IMR-90 (cell line): Measurements from ENCODE around the gene TMEM63C. TPM values are rescaled to one million over a fixed set of nuclear protein-coding genes. Genes with fewer than 3 reads are reported as not detected.

ENCODE experiments used
- ATAC-seq: fragments of 200-7000 bp; cut with Tn5 transposase; 2 replicates; pipeline ENCODE4 v1.9.1; 2020; ENCODE audit warnings: low read depth, mild to moderate bottlenecking, moderate library complexity
- BruUV-seq: library from RNA; stranded (reverse); fragments of 400-500 nt; replicated peaks from 2 replicates; lab custom pipeline; 2021; lab: Mats Ljungman, UMichigan
- CTCF ChIA-PET: fragments of 300-600 bp; formaldehyde crosslinking; extraction: SDS; loops from one replicate; lab custom pipeline; 2021; ENCODE audit warnings: antibody characterized with exemption; lab: Yijun Ruan, JAX
- POLR2A ChIA-PET: fragments of 300-600 bp; sonication (Branson Sonifier 250); formaldehyde crosslinking; loops from one replicate; lab custom pipeline; 2022; ENCODE audit warnings: antibody characterized with exemption; ENCODE audit not compliant: unreplicated experiment; lab: Charles Lee
- DNase-seq: peaks from one replicate; pipeline ENCODE4 v3.0.0; 2013
- H2AFZ ChIP-seq: replicated peaks from 2 replicates; pipeline ENCODE3; 2013; ENCODE audit warnings: low read length, mild to moderate bottlenecking; ENCODE audit not compliant: poor library complexity
- H2AK5ac ChIP-seq: 2 replicates; pipeline ENCODE4 v1.6.1; 2013; ENCODE audit warnings: low read depth, low read length, inconsistent platforms
- H2AK9ac ChIP-seq: replicated peaks from 2 replicates; pipeline ENCODE3; 2013; ENCODE audit warnings: mild to moderate bottlenecking, low read depth, low read length, moderate library complexity; ENCODE audit not compliant: poor library complexity
- H2BK120ac ChIP-seq: 2 replicates; pipeline ENCODE4 v1.6.1; 2013; ENCODE audit warnings: low read depth, low read length, inconsistent platforms
- H2BK15ac ChIP-seq: 3 replicates; pipeline ENCODE4 v1.6.1; 2013; ENCODE audit warnings: low read depth, low read length, inconsistent platforms
- H2BK20ac ChIP-seq: 2 replicates; pipeline ENCODE4 v1.6.1; 2013; ENCODE audit warnings: low read depth, mild to moderate bottlenecking, inconsistent platforms, low read length, moderate library complexity
- H2BK5ac ChIP-seq: 2 replicates; pipeline ENCODE4 v1.6.1; 2013; ENCODE audit warnings: mild to moderate bottlenecking, low read depth, low read length, inconsistent platforms; ENCODE audit not compliant: poor library complexity, severe bottlenecking
- H3K14ac ChIP-seq: replicated peaks from 2 replicates; pipeline ENCODE4 v1.6.1; 2013; ENCODE audit warnings: low read depth, low read length, inconsistent platforms
- H3K18ac ChIP-seq: 2 replicates; pipeline ENCODE4 v1.6.1; 2013; ENCODE audit warnings: low read depth, low read length, control low read depth
- H3K23ac ChIP-seq: 2 replicates; pipeline ENCODE4 v1.6.1; 2013; ENCODE audit warnings: low read depth, low read length, inconsistent platforms
- H3K27ac ChIP-seq: 2 replicates; pipeline ENCODE4 v1.5.1; 2013; ENCODE audit warnings: mild to moderate bottlenecking, control low read depth, low read length; ENCODE audit not compliant: insufficient read depth
- H3K27me3 ChIP-seq: 2 replicates; pipeline ENCODE4 v1.6.1; 2013; ENCODE audit warnings: low read length; ENCODE audit not compliant: control insufficient read depth, insufficient read depth
- H3K36me3 ChIP-seq: 2 replicates; pipeline ENCODE4 v1.6.1; 2013; ENCODE audit warnings: low read length, mixed read lengths; ENCODE audit not compliant: control insufficient read depth, insufficient read depth
- H3K4ac ChIP-seq: 2 replicates; pipeline ENCODE4 v1.6.1; 2013; ENCODE audit warnings: low read depth, low read length, inconsistent platforms
- H3K4me1 ChIP-seq: 2 replicates; pipeline ENCODE4 v1.6.1; 2013; ENCODE audit warnings: low read length, mixed read lengths; ENCODE audit not compliant: control insufficient read depth, insufficient read depth
- H3K4me2 ChIP-seq: 2 replicates; pipeline ENCODE4 v1.6.1; 2013; ENCODE audit warnings: low read depth, mild to moderate bottlenecking, control low read depth, low read length, moderate library complexity
- H3K4me3 ChIP-seq: 2 replicates; pipeline ENCODE4 v1.5.1; 2013; ENCODE audit warnings: low read depth, mild to moderate bottlenecking, control low read depth, low read length, moderate library complexity; ENCODE audit not compliant: insufficient read depth
- H3K56ac ChIP-seq: 2 replicates; pipeline ENCODE4 v1.6.1; 2013; ENCODE audit warnings: low read length, inconsistent platforms; ENCODE audit not compliant: insufficient read depth; ENCODE audit errors: extremely low read depth
- H3K79me1 ChIP-seq, 2 experiments: 2 replicates each; pipeline ENCODE4 v1.6.1; 2013; ENCODE audit warnings: low read length in 2 of 2, inconsistent platforms in 1 of 2, low read depth in 1 of 2
- H3K9ac ChIP-seq: 2 replicates; pipeline ENCODE4 v1.6.1; 2013; ENCODE audit warnings: low read depth, low read length, control low read depth
- H3K9me1 ChIP-seq: 2 replicates; pipeline ENCODE4 v1.6.1; 2013; ENCODE audit warnings: low read length, inconsistent platforms; ENCODE audit not compliant: insufficient read depth
- H3K9me3 ChIP-seq: 2 replicates; pipeline ENCODE4 v1.6.1; 2013; ENCODE audit warnings: low read length; ENCODE audit not compliant: control insufficient read depth, insufficient read depth
- H4K20me1 ChIP-seq: 2 replicates; pipeline ENCODE4 v1.6.1; 2013; ENCODE audit warnings: low read length, inconsistent platforms; ENCODE audit not compliant: insufficient read depth
- H4K5ac ChIP-seq: 2 replicates; pipeline ENCODE4 v1.6.1; 2013; ENCODE audit warnings: mild to moderate bottlenecking, low read depth, low read length, control low read depth
- H4K8ac ChIP-seq, 2 experiments: 2 replicates each; pipeline ENCODE4 v1.6.1; 2013; ENCODE audit warnings: low read depth in 2 of 2, low read length in 2 of 2, control low read depth in 1 of 2, inconsistent platforms in 1 of 2
- H4K91ac ChIP-seq: 2 replicates; pipeline ENCODE4 v1.6.1; 2013; ENCODE audit warnings: low read depth, low read length, inconsistent platforms; ENCODE audit not compliant: insufficient read depth
- BHLHE40 ChIP-seq: fragments of 150-350 bp; IDR thresholded peaks from 2 replicates; pipeline ENCODE4 v1.6.1; 2016; ENCODE audit warnings: mild to moderate bottlenecking, low read depth, low read length
- CHD1 ChIP-seq: IDR thresholded peaks from 2 replicates; pipeline ENCODE4 v1.6.1; 2012; ENCODE audit warnings: low read depth, low read length, improper control_type of control experiment
- CTCF ChIP-seq: conservative IDR thresholded peaks from 2 replicates; pipeline ENCODE4 v1.5.1; 2012; ENCODE audit warnings: mild to moderate bottlenecking, low read depth, low read length, improper control_type of control experiment
- ELK1 ChIP-seq: fragments of 150-350 bp; IDR thresholded peaks from 2 replicates; pipeline ENCODE4 v1.6.1; 2016; ENCODE audit warnings: low read depth, mild to moderate bottlenecking, low read length, moderate library complexity, borderline replicate concordance
- FOS ChIP-seq: fragments of 150-350 bp; IDR thresholded peaks from 2 replicates; pipeline ENCODE4 v1.6.1; 2016; ENCODE audit warnings: low read depth, low read length
- MAFK ChIP-seq: IDR thresholded peaks from 2 replicates; pipeline ENCODE4 v1.6.1; 2012; ENCODE audit warnings: low read depth, low read length, improper control_type of control experiment
- MAZ ChIP-seq: IDR thresholded peaks from 2 replicates; pipeline ENCODE4 v1.6.1; 2012; ENCODE audit warnings: low read depth, mild to moderate bottlenecking, low read length, improper control_type of control experiment, moderate library complexity, borderline replicate concordance
- MXI1 ChIP-seq: IDR thresholded peaks from 2 replicates; pipeline ENCODE4 v1.6.1; 2012; ENCODE audit warnings: low read depth, mild to moderate bottlenecking, low read length, moderate library complexity, borderline replicate concordance
- NFE2L2 ChIP-seq: fragments of 150-350 bp; IDR thresholded peaks from 2 replicates; pipeline ENCODE4 v1.6.1; 2016; ENCODE audit warnings: low read depth, mild to moderate bottlenecking, low read length
- RAD21 ChIP-seq: IDR thresholded peaks from 2 replicates; pipeline ENCODE4 v1.6.1; 2012; ENCODE audit warnings: low read length, improper control_type of control experiment
- RCOR1 ChIP-seq: IDR thresholded peaks from 2 replicates; pipeline ENCODE4 v1.6.1; 2012; ENCODE audit warnings: mild to moderate bottlenecking, low read length, improper control_type of control experiment; ENCODE audit not compliant: insufficient replicate concordance
- RFX5 ChIP-seq: IDR thresholded peaks from 2 replicates; pipeline ENCODE4 v1.8.0; 2012; ENCODE audit warnings: low read depth, mild to moderate bottlenecking, low read length, moderate library complexity
- SMC3 ChIP-seq: fragments of 150-350 bp; IDR thresholded peaks from 2 replicates; pipeline ENCODE4 v1.6.1; 2016; ENCODE audit warnings: low read depth, mild to moderate bottlenecking, antibody characterized with exemption, low read length, moderate library complexity
- USF2 ChIP-seq: fragments of 150-350 bp; IDR thresholded peaks from 2 replicates; pipeline ENCODE4 v1.6.1; 2017; ENCODE audit warnings: mild to moderate bottlenecking, antibody characterized with exemption, low read length, low read depth
- WGBS, 2 experiments: methylation state at CpG; one replicate each; pipeline versions ENCODE4 v1.1.5 to v1.1.7; 2013; ENCODE audit warnings: missing lambda C conversion rate in 2 of 2; ENCODE audit not compliant: insufficient read length in 1 of 2; ENCODE audit errors: extremely low coverage in 2 of 2; 5-methylcytosine and 5-hydroxymethylcytosine counted together
- dilution Hi-C: fragments of 300-500 bp; cut with HindIII; formaldehyde crosslinking; loops from one replicate; pipeline ENCODE4 v1.14.3; 2018; ENCODE audit warnings: low sequenced_read_pairs; ENCODE audit not compliant: unreplicated experiment
- in situ Hi-C: fragments of 300-500 bp; cut with MboI; formaldehyde crosslinking; loops from 3 replicates; pipeline ENCODE4 v1.14.3; 2019; ENCODE audit warnings: low sequenced_read_pairs, inconsistent platforms, mixed read lengths
- intact Hi-C: fragments of 100-400 bp; cut with micrococcal nuclease; formaldehyde crosslinking; loops from 2 replicates; pipeline ENCODE4 v1.10.0; 2022
- polyA plus RNA-seq, 3 experiments: library from polyadenylated mRNA; depleted of rRNA; stranded (reverse); fragments of >200 nt; gene quantifications; 2 replicates each; pipeline ENCODE4 v1.2.3, GENCODE V29; 2012; ENCODE audit warnings: low replicate concordance in 1 of 3
- total RNA-seq: library from RNA; depleted of rRNA; stranded (reverse); fragments of >200 nt; gene quantifications from 2 replicates; pipeline ENCODE4 v1.2.3, GENCODE V29; 2012

TMEM63C gene
- total and polyA plus RNA-seq, 2 of the 4 experiments (the other 2 are of a cell fraction) = under 0.01 TPM; not detected in 1

- Histone ChIP-seq H2AFZ (no peak overlapping the region), H3K4me1 (no peaks in the 10 kb centered on the region), H2BK20ac (no peak overlapping the region), H4K20me1 (no peaks in the 10 kb centered on the region; the same call in 1 of the 2 replicates), H4K91ac (no peak overlapping the region), H3K9me3 (peaks cover 5% of the 10 kb centered on the region), H2AK5ac (no peak overlapping the region), H3K56ac (no peak overlapping the region), H3K4me2 (no peak overlapping the region), H3K4ac (no peak overlapping the region), H3K27me3 (peaks cover 45% of the 10 kb centered on the region), H2BK15ac (no peak overlapping the region), H3K4me3 (no peak overlapping the region), H2BK120ac (no peak overlapping the region), H3K27ac (no peak overlapping the region), H3K18ac (no peak overlapping the region), H3K23ac (no peak overlapping the region), H3K9ac (no peak overlapping the region), H3K9me1 (0 out of 2 replicates have a peak, but pooled peaks cover 3% of the 10 kb centered on the region), H2BK5ac (no peak overlapping the region), H3K14ac (no peak overlapping the region), H3K36me3 (no peaks in the 10 kb centered on the region), H2AK9ac (no peak overlapping the region), H4K5ac (no peak overlapping the region), H3K79me1 (no peaks in the 10 kb centered on the region), H4K8ac (no peak overlapping the region)
- dilution Hi-C loops (no loop called here), intact Hi-C loops (no loop called here), in situ Hi-C loops (no loop called here)
- ATAC-seq (no peak), DNase-seq (no peak)
- POLR2A ChIA-PET = no interaction called here
- WGBS, 2 experiments = 45% methylated on average over 5 of the region's 16 CpGs; no CpG with 5 or more reads in 1 of the 2 experiments
- TF ChIP-seq CTCF (no peak), MAFK (no peak), MXI1 (no peak), FOS (no peak), MAZ (no peak), RFX5 (no peak), SMC3 (no peak), ELK1 (no peak), BHLHE40 (no peak), USF2 (no peak), RAD21 (no peak), CHD1 (no peak), RCOR1 (no peak), NFE2L2 (no peak)
- CTCF ChIA-PET = no interaction called here
- no TSS peak for BruUV-seq
Measured at GRCh38 chr14:77264466-77265186, 83.0 kb downstream of the TMEM63C start.
